Cerebellar cortex (tissue), 1 donor: Measurements from ENCODE around the gene SMIM20.

Experiments used
- DNase-seq: peaks from one replicate; pipeline ENCODE4 v3.0.0-alpha.2; 2015; ENCODE audit warnings: low spot score

SMIM20 gene

GRCh38 chr4:25955705-25956104 is 41.7 kb downstream of the SMIM20 start:
- DNase-seq = no peak

- DNase-seq = no peak
These were observed 42.2 kb downstream of the SMIM20 start for GRCh38 chr4:25956260-25956659.

- peak; percentile 10 for DNase-seq
These were observed 44.1 kb downstream of the SMIM20 start for GRCh38 chr4:25958110-25958509.

- no peak for DNase-seq
These were observed 48.4 kb downstream of the SMIM20 start for GRCh38 chr4:25962393-25962792.

- DNase-seq = no peak
These were observed 51.6 kb downstream of the SMIM20 start for GRCh38 chr4:25965629-25966028.

GRCh38 chr4:25966171-25966570 is 52.2 kb downstream of the SMIM20 start:
- DNase-seq = no peak

- DNase-seq = no peak
These were observed 55.5 kb downstream of the SMIM20 start for GRCh38 chr4:25969374-25970155.

GRCh38 chr4:25970226-25970675 is 56.2 kb downstream of the SMIM20 start:
- DNase-seq = no peak

- no peak for DNase-seq
These were observed 56.8 kb downstream of the SMIM20 start for GRCh38 chr4:25970691-25971432.

GRCh38 chr4:25972366-25972765 is 58.3 kb downstream of the SMIM20 start:
- DNase-seq = no peak

- DNase-seq = no peak
These were observed 59.1 kb downstream of the SMIM20 start for GRCh38 chr4:25972984-25973745.

GRCh38 chr4:25976780-25977179 is 62.8 kb downstream of the SMIM20 start:
- no peak for DNase-seq

GRCh38 chr4:25977397-25978170 is 63.6 kb downstream of the SMIM20 start:
- no peak for DNase-seq

GRCh38 chr4:25978327-25978726 is 64.3 kb downstream of the SMIM20 start:
- no peak for DNase-seq
